Left lung (tissue), 10 donors: ENCODE results near the gene BBS9. TPM values are rescaled to one million over a fixed set of nuclear protein-coding genes. Genes with fewer than 3 reads are reported as not detected.

Experiments used
- ATAC-seq: fragments of 200-7000 bp; cut with Tn5 transposase; one replicate; pipeline ENCODE4 v1.9.1; 2020; ENCODE audit warnings: moderate library complexity
- DNase-seq, 4 donors: peaks; one replicate each; pipeline ENCODE4 v3.0.0-alpha.2; 2013 to 2020
- H3K27ac ChIP-seq, 2 donors: fragments of 200-600 bp; sonication (generic) in 1 of 2; one replicate each; pipeline versions ENCODE4 v1.5.0 to v1.8.0; 2020 to 2021
- H3K27me3 ChIP-seq, 2 donors: fragments of 200-600 bp; sonication (generic) in 1 of 2; one replicate each; pipeline versions ENCODE4 v1.5.0 to v1.8.0; 2020 to 2021
- H3K36me3 ChIP-seq, 2 donors: fragments of 200-600 bp; sonication (generic) in 1 of 2; one replicate each; pipeline versions ENCODE4 v1.5.0 to v1.8.0; 2020 to 2021
- H3K4me1 ChIP-seq, 2 donors: fragments of 200-600 bp; one replicate each; pipeline ENCODE4 v1.8.0; 2021
- H3K4me3 ChIP-seq, 2 donors: fragments of 200-600 bp; sonication (generic) in 1 of 2; one replicate each; pipeline versions ENCODE4 v1.5.0 to v1.8.0; 2020 to 2021; ENCODE audit warnings: mild to moderate bottlenecking in 1 of 2
- H3K9me3 ChIP-seq, 2 donors: fragments of 200-600 bp; sonication (generic) in 1 of 2; one replicate each; pipeline versions ENCODE4 v1.5.0 to v1.8.0; 2020 to 2021
- CTCF ChIP-seq, 2 donors: fragments of 200-600 bp; sonication (generic) in 1 of 2; IDR thresholded peaks; one replicate each; pipeline versions ENCODE4 v1.5.0 to v1.8.0; 2021; ENCODE audit warnings: antibody characterized with exemption in 2 of 2
- intact Hi-C, 2 donors: fragments of 100-400 bp; cut with DNase I; formaldehyde crosslinking; loops; one replicate each; pipeline versions ENCODE4 v1.11.2 to v1.14.2; 2022
- polyA plus RNA-seq, 6 donors: library from polyadenylated mRNA; unstranded; fragments of 120-200 nt; gene quantifications; one replicate each; pipeline ENCODE4 v1.2.1, GENCODE V29; 2013; ENCODE audit not compliant: insufficient read length in 6 of 6
- total RNA-seq, 2 donors: library from RNA; stranded (reverse); fragmentation: NEBNext Ultra II Directional; extraction: Animal tissue kit (Norgen Biotek cat#: 25700); gene quantifications; one replicate each; pipeline ENCODE4 v1.2.1, GENCODE V29; 2021
- donor health status: DM: no; HTN: yes; CAD: no.
- donor health status: DM: no; HTN: no; CAD: no.

Gene BBS9
- total and polyA plus RNA-seq, 8 donors, result 14.5 to 25.1 (median 19.1) TPM

GRCh38 chr7:33626869-33627268 is 497.5 kb downstream of the BBS9 start:
- H3K36me3 ChIP-seq, result no peaks in the 10 kb centered on the region
- H3K4me3 ChIP-seq, result no peak overlapping the region
- intact Hi-C loops, result no loop called here
- no peaks in the 10 kb centered on the region for H3K27me3 ChIP-seq
- DNase-seq (no peak), ATAC-seq (no peak)
- no peaks in the 10 kb centered on the region for H3K4me1 ChIP-seq
- H3K27ac ChIP-seq, result no peak overlapping the region
- H3K9me3 ChIP-seq, result no peaks in the 10 kb centered on the region
- TF ChIP-seq CTCF (IDR thresholded peaks at IDR 0.05), result no peak

GRCh38 chr7:33627741-33628140 is 498.4 kb downstream of the BBS9 start:
- DNase-seq (no peak), ATAC-seq (no peak)
- Histone ChIP-seq H3K4me1 (no peaks in the 10 kb centered on the region), H3K27me3 (no peaks in the 10 kb centered on the region), H3K4me3 (no peak overlapping the region), H3K36me3 (no peaks in the 10 kb centered on the region), H3K27ac (no peak overlapping the region), H3K9me3 (no peaks in the 10 kb centered on the region)
- no peak for TF ChIP-seq CTCF (IDR thresholded peaks at IDR 0.05)
- intact Hi-C loops, result no loop called here

GRCh38 chr7:33628894-33629293 is 499.5 kb downstream of the BBS9 start:
- intact Hi-C loops, result no loop called here
- no peaks in the 10 kb centered on the region for H3K4me1 ChIP-seq
- H3K9me3 ChIP-seq, result no peaks in the 10 kb centered on the region
- H3K4me3 ChIP-seq, result no peak overlapping the region
- DNase-seq (no peak), ATAC-seq (no peak)
- no peak for TF ChIP-seq CTCF (IDR thresholded peaks at IDR 0.05)
- H3K27ac ChIP-seq, result no peak overlapping the region
- no peaks in the 10 kb centered on the region for H3K36me3 ChIP-seq
- H3K27me3 ChIP-seq, result no peaks in the 10 kb centered on the region

GRCh38 chr7:33630359-33630758 is 501.0 kb downstream of the BBS9 start:
- Histone ChIP-seq H3K36me3 (no peaks in the 10 kb centered on the region), H3K4me3 (no peak overlapping the region), H3K27me3 (no peaks in the 10 kb centered on the region), H3K27ac (no peak overlapping the region), H3K9me3 (no peaks in the 10 kb centered on the region), H3K4me1 (no peaks in the 10 kb centered on the region)
- intact Hi-C loops, result no loop called here
- ATAC-seq, result no peak
- TF ChIP-seq CTCF (IDR thresholded peaks at IDR 0.05), result no peak
- DNase-seq, result no peak

- peak in 1 of 4 donors; percentile 65 for DNase-seq
- no peaks in the 10 kb centered on the region for H3K4me1 ChIP-seq
- intact Hi-C loops, result no loop called here
Measured at GRCh38 chr7:33632322-33632721, 503.0 kb downstream of the BBS9 start.

More at GRCh38 chr7:33632322-33632721, 503.0 kb downstream of the BBS9 start:
- H3K27ac ChIP-seq, result no peak overlapping the region
- no peak for ATAC-seq
- no peak overlapping the region for H3K4me3 ChIP-seq
- H3K36me3 ChIP-seq, result no peaks in the 10 kb centered on the region
- H3K27me3 ChIP-seq, result no peaks in the 10 kb centered on the region
- H3K9me3 ChIP-seq, result no peaks in the 10 kb centered on the region
- TF ChIP-seq CTCF (IDR thresholded peaks at IDR 0.05), result no peak
